WERI-Rb-1 (cell line): Measurements from ENCODE around the gene FYB2.

Experiments
- DNase-seq: peaks from one replicate; pipeline ENCODE4 v3.0.0-alpha.2; 2020
- H3K27ac ChIP-seq: fragments of 250-450 bp; sonication (Bioruptor Pico); 2 replicates; pipeline ENCODE4 v1.5.1; 2020; ENCODE audit warnings: mild to moderate bottlenecking, moderate library complexity
- H3K27me3 ChIP-seq: fragments of 250-450 bp; sonication (Bioruptor Pico); 2 replicates; pipeline ENCODE4 v1.5.1; 2021; ENCODE audit warnings: mild to moderate bottlenecking, low read depth, moderate library complexity; ENCODE audit not compliant: insufficient read depth, severe bottlenecking
- H3K36me3 ChIP-seq: fragments of 250-450 bp; sonication (Bioruptor Pico); 2 replicates; pipeline ENCODE4 v1.5.1; 2020; ENCODE audit warnings: mild to moderate bottlenecking, moderate library complexity
- H3K4me3 ChIP-seq: 2 replicates; pipeline ENCODE4 v1.5.1; 2011; ENCODE audit warnings: low read depth, mild to moderate bottlenecking, control low read depth, low read length
- H3K9me3 ChIP-seq: fragments of 250-450 bp; sonication (Bioruptor Pico); 2 replicates; pipeline ENCODE4 v1.5.1; 2021; ENCODE audit warnings: mild to moderate bottlenecking, moderate library complexity; ENCODE audit not compliant: severe bottlenecking
- TF ChIP-seq, protein P1 (sequence below): IDR thresholded peaks from 2 replicates; pipeline ENCODE4 v1.5.1; 2011; ENCODE audit warnings: low read depth, mild to moderate bottlenecking, control low read depth, inconsistent platforms, low read length

Gene FYB2

GRCh38 chr1:56817716-56818463, 1.3 kb downstream of the FYB2 start:
- TF ChIP-seq, protein P1, sequence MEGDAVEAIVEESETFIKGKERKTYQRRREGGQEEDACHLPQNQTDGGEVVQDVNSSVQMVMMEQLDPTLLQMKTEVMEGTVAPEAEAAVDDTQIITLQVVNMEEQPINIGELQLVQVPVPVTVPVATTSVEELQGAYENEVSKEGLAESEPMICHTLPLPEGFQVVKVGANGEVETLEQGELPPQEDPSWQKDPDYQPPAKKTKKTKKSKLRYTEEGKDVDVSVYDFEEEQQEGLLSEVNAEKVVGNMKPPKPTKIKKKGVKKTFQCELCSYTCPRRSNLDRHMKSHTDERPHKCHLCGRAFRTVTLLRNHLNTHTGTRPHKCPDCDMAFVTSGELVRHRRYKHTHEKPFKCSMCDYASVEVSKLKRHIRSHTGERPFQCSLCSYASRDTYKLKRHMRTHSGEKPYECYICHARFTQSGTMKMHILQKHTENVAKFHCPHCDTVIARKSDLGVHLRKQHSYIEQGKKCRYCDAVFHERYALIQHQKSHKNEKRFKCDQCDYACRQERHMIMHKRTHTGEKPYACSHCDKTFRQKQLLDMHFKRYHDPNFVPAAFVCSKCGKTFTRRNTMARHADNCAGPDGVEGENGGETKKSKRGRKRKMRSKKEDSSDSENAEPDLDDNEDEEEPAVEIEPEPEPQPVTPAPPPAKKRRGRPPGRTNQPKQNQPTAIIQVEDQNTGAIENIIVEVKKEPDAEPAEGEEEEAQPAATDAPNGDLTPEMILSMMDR, result no peak
- Histone ChIP-seq H3K9me3 (peaks cover 6% of the 10 kb centered on the region), H3K36me3 (no peaks in the 10 kb centered on the region), H3K4me3 (no peak overlapping the region), H3K27ac (no peak overlapping the region), H3K27me3 (peaks cover 15% of the 10 kb centered on the region)
- DNase-seq, result no peak

- Histone ChIP-seq H3K27ac (no peak overlapping the region), H3K4me3 (no peak overlapping the region), H3K27me3 (peaks cover 8% of the 10 kb centered on the region), H3K9me3 (peaks cover 6% of the 10 kb centered on the region), H3K36me3 (no peaks in the 10 kb centered on the region)
- DNase-seq, result no peak
- TF ChIP-seq, protein P1, result no peak
These were observed 2.3 kb downstream of the FYB2 start for GRCh38 chr1:56816909-56817308.

DNA sequence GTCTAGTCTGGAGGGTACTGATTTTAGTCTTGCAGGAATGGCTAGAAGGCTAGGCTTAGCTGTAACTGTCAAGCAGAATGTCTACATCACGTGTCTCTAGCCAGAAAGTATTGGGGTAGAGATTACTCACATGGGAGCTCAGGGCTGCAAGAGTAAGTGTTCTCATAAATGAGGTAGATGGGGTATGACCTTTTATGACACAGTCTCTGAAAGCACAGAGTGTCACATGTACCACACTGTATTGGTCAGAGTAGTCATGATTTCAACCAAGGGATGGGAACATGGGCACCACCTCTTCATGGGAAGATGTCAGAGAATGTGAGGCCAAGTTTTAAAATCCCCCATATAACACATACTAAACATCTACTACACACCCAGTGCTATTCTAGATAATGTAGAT, 2.9 kb downstream of the FYB2 start:
- DNase-seq, result no peak
- H3K27ac ChIP-seq, result no peak overlapping the region
- no peaks in the 10 kb centered on the region for H3K36me3 ChIP-seq
- peaks cover 2% of the 10 kb centered on the region for H3K27me3 ChIP-seq
- TF ChIP-seq, protein P1, result no peak
- H3K4me3 ChIP-seq, result no peak overlapping the region
- peaks cover 6% of the 10 kb centered on the region for H3K9me3 ChIP-seq

GRCh38 chr1:56814205-56814604, 5.0 kb downstream of the FYB2 start:
- H3K4me3 ChIP-seq, result no peak overlapping the region
- peaks cover 6% of the 10 kb centered on the region for H3K9me3 ChIP-seq
- H3K36me3 ChIP-seq, result no peaks in the 10 kb centered on the region
- H3K27ac ChIP-seq, result no peak overlapping the region
- TF ChIP-seq, protein P1, result no peak
- no peak for DNase-seq
- H3K27me3 ChIP-seq, result no peaks in the 10 kb centered on the region

GRCh38 chr1:56811331-56811730, 7.9 kb downstream of the FYB2 start:
- no peak for DNase-seq
- TF ChIP-seq, protein P1, result no peak

GRCh38 chr1:56808410-56808809, 10.8 kb downstream of the FYB2 start:
- Histone ChIP-seq H3K36me3 (no peaks in the 10 kb centered on the region), H3K27ac (no peak overlapping the region)
- no peak for DNase-seq

More at GRCh38 chr1:56811331-56811730, 7.9 kb downstream of the FYB2 start:
- Histone ChIP-seq H3K9me3 (peaks cover 6% of the 10 kb centered on the region), H3K4me3 (no peak overlapping the region), H3K36me3 (no peaks in the 10 kb centered on the region), H3K27me3 (no peaks in the 10 kb centered on the region), H3K27ac (no peak overlapping the region)

More at GRCh38 chr1:56808410-56808809, 10.8 kb downstream of the FYB2 start:
- Histone ChIP-seq H3K4me3 (no peak overlapping the region), H3K9me3 (no peaks in the 10 kb centered on the region), H3K27me3 (no peaks in the 10 kb centered on the region)
- TF ChIP-seq, protein P1, result no peak
